D341Med (cell line): ENCODE results near the gene RCAN1.

ENCODE experiments used
- DNase-seq: peaks from one replicate; pipeline ENCODE4 v3.0.0; 2012; ENCODE audit warnings: low spot score

RCAN1 gene

DNA sequence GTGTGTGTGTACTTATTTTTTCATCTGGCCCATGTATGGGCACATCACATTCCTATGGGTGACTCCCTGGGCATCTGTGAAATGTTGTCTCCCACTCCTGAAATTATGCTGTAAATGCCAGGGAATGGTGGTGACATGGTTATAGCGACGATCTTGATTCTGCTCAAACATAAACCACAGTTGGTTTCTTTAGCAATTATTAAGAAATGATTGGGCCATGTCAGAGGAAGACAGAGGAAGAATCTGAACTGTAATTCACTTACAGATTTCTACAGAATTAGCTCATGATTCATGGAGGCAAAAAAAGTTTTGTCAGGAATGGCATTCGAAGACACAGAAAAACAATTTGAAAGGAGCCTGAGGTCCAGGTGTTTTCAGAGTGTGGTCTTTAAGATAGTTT is 77.1 kb downstream of the RCAN1 start:
- no peak for DNase-seq

DNA sequence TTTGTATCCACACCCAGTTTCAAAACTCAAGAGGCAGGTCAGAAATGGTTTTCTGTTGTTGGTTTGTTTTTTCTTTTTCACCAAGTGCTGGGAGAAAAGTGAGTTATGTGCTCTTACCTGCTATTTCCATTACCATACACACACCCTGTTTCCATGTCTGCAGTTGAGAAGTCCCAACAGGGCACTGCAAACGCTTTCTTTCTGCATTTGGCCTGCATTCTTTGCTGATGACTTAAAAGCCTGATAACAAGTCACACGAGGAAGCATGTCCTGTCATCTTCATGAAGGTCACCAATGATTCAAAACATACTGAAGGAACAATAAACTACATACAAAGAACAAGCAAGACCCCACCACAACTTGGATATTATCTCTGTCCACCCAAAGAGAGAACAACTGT is 78.1 kb downstream of the RCAN1 start:
- no peak for DNase-seq

DNA sequence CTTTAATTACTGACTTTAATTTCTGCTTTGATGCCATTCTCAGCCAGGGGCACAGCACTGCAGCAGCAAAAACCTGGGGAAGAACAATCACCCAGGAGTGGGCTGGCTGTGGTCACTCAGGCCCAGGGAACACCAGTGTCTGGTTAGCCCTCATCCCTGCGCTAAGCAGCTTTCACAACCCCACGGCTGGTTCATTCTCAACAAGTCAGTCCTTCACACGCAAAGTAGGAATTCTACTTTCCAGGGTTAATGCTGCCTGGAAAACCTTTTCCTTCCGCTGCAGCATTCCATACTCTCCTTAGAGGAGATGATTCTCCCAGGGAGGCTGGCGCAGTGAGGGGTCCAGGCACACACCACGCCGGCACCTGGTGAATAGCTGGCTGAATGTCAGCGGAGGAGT is 78.6 kb downstream of the RCAN1 start:
- no peak for DNase-seq

DNA sequence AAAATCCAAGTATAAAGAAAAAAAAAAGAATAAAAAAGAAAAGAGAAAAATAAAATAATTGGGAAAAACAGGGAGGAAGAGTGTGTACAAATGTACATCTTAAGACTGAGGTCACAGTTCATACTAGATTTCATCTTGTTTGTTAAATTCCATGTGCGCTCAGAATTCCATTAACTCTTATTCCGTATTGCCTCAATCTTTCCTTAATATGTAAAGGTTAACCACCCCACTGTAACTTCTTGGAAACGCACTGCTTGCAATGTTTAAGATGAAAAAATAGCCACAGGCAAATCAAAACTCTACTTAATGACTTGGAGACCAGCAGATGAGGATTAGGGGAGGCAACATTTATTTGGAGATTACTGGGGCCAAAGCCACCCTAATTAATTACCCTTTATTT is 79.0 kb downstream of the RCAN1 start:
- no peak for DNase-seq

DNA sequence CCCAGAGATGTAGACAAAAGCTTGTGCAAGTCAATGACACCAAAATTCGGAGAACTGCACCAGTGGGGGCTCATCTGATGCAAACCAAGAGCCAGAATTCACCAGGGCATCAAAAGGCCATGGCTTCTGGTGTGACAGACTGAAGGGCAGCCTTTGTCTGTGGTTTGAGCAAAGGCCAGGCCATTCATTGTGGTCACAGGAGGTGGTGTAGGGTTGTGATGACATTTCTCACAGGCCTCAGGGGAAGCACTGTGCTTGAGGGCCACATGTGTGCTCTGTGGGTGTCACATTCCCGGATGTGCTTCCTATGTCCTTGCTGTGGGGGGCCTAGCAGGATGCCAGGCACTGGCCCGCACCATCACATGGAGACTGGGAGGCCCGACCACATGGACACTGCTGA is 80.4 kb downstream of the RCAN1 start:
- DNase-seq = no peak

GRCh38 chr21:34533938-34534337 is 81.0 kb downstream of the RCAN1 start:
- DNase-seq = no peak

- no peak for DNase-seq
Observed at GRCh38 chr21:34531399-34531798, 83.5 kb downstream of the RCAN1 start.

- no peak for DNase-seq
Observed at GRCh38 chr21:34530261-34530660, 84.7 kb downstream of the RCAN1 start.

DNA sequence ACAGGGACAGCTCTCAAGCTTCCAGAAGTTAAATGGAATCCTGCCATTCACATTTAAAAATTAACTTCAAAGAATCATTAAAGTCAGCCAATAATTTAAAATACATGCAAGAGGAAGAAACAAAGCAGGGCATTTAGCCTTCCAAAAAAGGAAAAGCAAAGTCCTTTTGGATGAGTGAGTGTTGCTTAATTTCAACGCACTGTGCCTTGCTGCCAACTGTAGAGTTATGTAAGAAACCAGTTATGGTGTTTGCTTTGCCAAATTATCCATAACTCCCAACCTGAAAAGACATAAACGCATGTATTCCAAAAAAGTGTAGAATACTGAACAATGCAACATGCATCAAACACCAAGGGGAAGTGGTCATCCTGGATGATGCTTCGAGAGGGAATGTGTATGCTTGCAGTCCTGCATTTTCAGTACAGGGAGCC is 86.8 kb downstream of the RCAN1 start:
- no peak for DNase-seq

GRCh38 chr21:34526618-34527290 is 88.2 kb downstream of the RCAN1 start:
- DNase-seq = no peak

- DNase-seq = no peak
Observed at GRCh38 chr21:34526241-34526617, 88.7 kb downstream of the RCAN1 start.

- DNase-seq = no peak
Observed at GRCh38 chr21:34524646-34525601, 90.0 kb downstream of the RCAN1 start.

GRCh38 chr21:34523019-34523555 is 91.8 kb downstream of the RCAN1 start:
- no peak for DNase-seq

GRCh38 chr21:34522284-34522683 is 92.6 kb downstream of the RCAN1 start:
- no peak for DNase-seq

GRCh38 chr21:34521561-34521960 is 93.4 kb downstream of the RCAN1 start:
- no peak for DNase-seq

DNA sequence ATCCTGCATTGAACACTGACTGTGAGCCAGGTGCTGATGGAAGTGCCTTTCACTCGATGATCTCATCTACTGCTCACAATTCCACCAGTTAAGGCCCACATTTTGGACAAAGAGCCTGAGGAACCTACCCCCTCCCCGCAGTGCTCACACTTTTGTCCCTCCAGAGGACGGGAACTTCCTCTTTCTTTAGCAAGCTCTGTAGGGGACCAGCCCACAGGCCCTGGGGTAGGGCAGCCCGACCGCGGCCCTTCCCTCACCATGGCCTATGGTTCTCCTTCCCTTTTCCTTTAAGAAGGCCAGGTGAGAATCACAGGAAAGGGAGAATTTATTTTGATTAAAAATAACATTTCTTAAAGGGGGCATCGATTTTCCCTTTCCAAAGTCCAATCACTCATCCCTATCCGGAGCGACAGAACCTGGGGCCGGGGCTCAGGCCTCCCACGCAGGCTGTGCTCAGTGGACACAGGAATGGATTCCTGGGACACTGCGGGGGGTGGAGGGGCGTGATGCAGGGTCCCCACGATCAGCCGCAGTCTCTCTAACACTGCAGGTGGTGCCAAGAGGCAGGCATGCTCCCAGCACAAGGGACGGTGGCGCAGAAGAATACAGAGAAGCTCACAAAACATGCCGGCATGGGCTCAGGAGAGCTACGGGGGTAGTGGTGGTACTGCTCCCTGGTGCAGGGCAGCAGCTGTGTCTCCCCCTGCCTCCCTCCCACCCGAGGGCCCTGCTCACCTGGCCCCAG is 94.0 kb downstream of the RCAN1 start:
- DNase-seq = no peak

DNA sequence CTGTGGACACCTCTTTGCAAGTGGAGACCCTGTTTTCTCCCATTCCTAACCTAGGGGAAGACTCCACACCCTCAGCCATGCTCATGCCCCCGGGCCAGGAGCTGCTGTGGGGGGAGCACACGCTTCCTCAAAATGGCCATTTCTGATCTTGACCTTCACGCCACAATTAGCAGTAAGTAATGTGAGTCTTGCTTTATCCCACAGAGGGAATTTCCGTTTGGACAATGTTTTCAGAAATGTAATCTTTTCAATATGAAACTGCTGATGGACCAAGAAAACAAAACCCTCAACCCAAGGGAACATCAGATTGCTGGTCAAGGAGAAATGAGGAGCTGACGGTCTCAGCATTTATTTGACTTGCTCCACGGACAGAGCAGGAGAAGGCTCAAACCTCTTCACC is 94.6 kb downstream of the RCAN1 start:
- no peak for DNase-seq

- no peak for DNase-seq
Observed at GRCh38 chr21:34519694-34520093, 95.2 kb downstream of the RCAN1 start.

DNA sequence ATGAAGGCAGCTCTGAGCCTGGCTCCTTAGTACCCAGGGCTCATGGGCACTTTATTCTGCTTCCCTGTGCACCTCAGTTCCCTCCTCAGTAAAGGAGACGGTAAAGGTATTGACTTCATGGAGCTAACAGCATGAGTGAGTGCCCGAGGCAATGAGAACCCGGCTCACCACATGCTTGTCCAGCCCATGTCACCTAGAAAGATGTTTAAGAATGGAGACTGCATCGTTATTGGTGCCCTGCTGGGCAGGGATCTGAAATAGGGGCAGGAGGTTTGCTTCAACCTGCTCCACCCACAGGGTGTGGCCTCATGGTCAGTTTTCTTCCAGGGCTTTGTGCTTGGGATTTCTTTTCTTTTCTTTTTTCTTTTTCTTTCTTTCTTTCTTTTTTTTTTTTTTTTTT is 95.9 kb downstream of the RCAN1 start:
- DNase-seq = no peak

GRCh38 chr21:34518301-34518700 is 96.6 kb downstream of the RCAN1 start:
- no peak for DNase-seq

- DNase-seq = no peak
Observed at GRCh38 chr21:34517491-34518245, 97.2 kb downstream of the RCAN1 start.

DNA sequence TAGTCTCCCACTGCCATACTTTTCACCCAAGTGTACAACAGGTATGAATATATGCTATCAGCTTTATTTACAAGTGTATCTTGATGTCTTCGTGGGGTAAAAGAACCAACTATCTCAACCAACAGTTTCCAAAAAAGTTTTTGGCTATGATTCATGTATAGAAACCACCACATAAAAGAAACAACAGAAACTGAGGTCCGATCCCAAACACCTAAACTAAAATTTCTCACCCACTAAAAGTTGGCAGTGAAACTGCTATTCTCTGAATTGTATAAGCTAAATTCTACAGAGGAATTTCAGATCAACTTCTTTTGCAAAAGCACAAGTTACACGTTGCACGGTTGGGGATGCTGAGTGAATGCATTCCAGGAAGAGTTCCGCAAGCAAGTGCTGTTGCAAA is 97.9 kb downstream of the RCAN1 start:
- DNase-seq = no peak
